Upper lobe of right lung (tissue), 1 donor: ENCODE results near the gene SEMA4G. TPM values are rescaled to one million over a fixed set of nuclear protein-coding genes. Genes with fewer than 3 reads are reported as not detected.

ENCODE experiments used
- ATAC-seq: fragments of 200-7000 bp; cut with Tn5 transposase; one replicate; pipeline ENCODE4 v1.9.1; 2020; ENCODE audit warnings: mild to moderate bottlenecking, moderate library complexity
- DNase-seq: peaks from one replicate; pipeline ENCODE4 v3.0.0-alpha.2; 2020
- H3K27ac ChIP-seq: fragments of 200-600 bp; one replicate; pipeline ENCODE4 v1.8.0; 2022
- H3K27me3 ChIP-seq: fragments of 200-600 bp; one replicate; pipeline ENCODE4 v1.8.0; 2022; ENCODE audit warnings: mild to moderate bottlenecking
- H3K36me3 ChIP-seq: fragments of 200-600 bp; one replicate; pipeline ENCODE4 v1.8.0; 2022
- H3K4me1 ChIP-seq: fragments of 200-600 bp; one replicate; pipeline ENCODE4 v1.8.0; 2022
- H3K4me3 ChIP-seq: fragments of 200-600 bp; one replicate; pipeline ENCODE4 v1.8.0; 2022; ENCODE audit warnings: mild to moderate bottlenecking
- H3K9me3 ChIP-seq: fragments of 200-600 bp; one replicate; pipeline ENCODE4 v1.8.0; 2022
- intact Hi-C: fragments of 100-400 bp; cut with DNase I; formaldehyde crosslinking; loops from one replicate; pipeline ENCODE4 v1.11.0; 2022
- total RNA-seq: library from RNA; stranded (reverse); fragmentation: NEBNext Ultra II Directional; extraction: Animal tissue kit (Norgen Biotek cat#: 25700); gene quantifications from one replicate; pipeline ENCODE4 v1.2.1, GENCODE V29; 2021
- TF ChIP-seq, protein P1 (sequence below): fragments of 200-600 bp; IDR thresholded peaks from one replicate; pipeline ENCODE4 v1.8.0; 2022; ENCODE audit warnings: antibody characterized with exemption
- donor health status: DM: no; HTN: yes; CAD: no; lungs with severe emphysema.

The SEMA4G gene
- total RNA-seq, 1 donor from 2014 or later, result 6.7 TPM

DNA sequence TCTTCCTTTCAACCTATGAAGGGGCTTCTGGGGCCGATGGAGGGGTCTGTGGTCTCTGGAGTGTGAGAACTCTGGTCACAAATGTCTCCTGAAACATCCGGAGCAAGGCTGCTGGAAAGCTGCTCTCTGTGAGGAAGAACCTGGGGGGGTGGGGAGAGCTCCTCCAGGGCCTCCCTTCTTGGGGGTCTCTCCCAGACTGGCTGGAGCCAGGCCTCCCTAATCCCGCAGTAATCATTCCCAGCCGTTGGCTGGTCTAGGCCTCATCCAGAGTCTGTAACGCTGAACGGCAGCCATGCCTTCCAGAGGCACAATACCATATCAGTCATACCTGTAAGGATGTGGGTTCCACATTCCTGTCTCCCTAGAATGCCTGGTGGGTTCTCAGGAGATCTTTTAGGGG, 25.9 kb downstream of the SEMA4G start:
- TF ChIP-seq, protein P1, sequence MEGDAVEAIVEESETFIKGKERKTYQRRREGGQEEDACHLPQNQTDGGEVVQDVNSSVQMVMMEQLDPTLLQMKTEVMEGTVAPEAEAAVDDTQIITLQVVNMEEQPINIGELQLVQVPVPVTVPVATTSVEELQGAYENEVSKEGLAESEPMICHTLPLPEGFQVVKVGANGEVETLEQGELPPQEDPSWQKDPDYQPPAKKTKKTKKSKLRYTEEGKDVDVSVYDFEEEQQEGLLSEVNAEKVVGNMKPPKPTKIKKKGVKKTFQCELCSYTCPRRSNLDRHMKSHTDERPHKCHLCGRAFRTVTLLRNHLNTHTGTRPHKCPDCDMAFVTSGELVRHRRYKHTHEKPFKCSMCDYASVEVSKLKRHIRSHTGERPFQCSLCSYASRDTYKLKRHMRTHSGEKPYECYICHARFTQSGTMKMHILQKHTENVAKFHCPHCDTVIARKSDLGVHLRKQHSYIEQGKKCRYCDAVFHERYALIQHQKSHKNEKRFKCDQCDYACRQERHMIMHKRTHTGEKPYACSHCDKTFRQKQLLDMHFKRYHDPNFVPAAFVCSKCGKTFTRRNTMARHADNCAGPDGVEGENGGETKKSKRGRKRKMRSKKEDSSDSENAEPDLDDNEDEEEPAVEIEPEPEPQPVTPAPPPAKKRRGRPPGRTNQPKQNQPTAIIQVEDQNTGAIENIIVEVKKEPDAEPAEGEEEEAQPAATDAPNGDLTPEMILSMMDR, result no peak
- no peak for ATAC-seq
- intact Hi-C loops, result no loop called here
- Histone ChIP-seq H3K9me3 (no peaks in the 10 kb centered on the region), H3K36me3 (peaks cover 27% of the 10 kb centered on the region), H3K4me3 (no peak overlapping the region), H3K4me1 (peaks cover 20% of the 10 kb centered on the region), H3K27me3 (no peaks in the 10 kb centered on the region), H3K27ac (no peak overlapping the region)
- no peak for DNase-seq

DNA sequence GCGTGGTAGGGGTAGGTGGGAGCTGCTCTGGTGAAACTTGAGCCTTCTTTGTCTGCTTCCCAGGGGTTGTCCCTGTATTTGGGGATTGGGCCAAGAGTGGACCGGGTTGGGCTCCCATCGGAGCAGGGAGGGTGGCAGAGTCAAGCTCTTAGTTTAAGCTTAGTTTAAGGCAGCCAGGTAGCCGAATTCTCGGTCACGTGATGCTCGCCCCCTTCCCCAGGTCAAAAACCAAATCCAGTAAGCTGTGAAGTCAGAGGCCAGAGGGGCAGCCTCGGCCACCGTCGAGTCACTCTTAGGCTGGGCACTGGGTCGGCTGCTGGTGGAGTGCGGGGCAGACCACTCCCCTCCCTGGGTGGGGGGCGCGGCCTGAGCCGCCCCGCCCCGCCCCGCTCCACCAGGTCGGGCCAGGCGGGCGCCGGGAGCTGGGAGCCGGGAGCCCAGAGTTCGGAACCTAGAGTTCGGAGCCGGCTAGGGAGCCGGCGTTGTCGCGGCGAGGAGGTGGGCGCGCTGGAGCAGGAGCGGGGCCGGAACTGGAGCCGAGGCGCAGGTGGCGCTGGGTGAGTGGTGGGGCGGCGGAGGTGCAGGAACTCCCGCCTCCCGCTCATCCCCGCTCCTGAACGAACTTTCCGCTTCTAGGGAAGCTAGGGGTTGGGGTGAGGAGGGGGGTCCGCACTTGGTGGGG, 27.5 kb downstream of the SEMA4G start:
- intact Hi-C loops, result no loop called here
- ATAC-seq (peak; percentile 22), DNase-seq (peak; percentile 76)
- TF ChIP-seq, protein P1, result no peak
- Histone ChIP-seq H3K4me3 (peak overlapping the region; percentile 92), H3K9me3 (no peaks in the 10 kb centered on the region), H3K27ac (peak overlapping the region; percentile 99), H3K4me1 (peaks cover 36% of the 10 kb centered on the region), H3K27me3 (no peaks in the 10 kb centered on the region), H3K36me3 (peaks cover 14% of the 10 kb centered on the region)

DNA sequence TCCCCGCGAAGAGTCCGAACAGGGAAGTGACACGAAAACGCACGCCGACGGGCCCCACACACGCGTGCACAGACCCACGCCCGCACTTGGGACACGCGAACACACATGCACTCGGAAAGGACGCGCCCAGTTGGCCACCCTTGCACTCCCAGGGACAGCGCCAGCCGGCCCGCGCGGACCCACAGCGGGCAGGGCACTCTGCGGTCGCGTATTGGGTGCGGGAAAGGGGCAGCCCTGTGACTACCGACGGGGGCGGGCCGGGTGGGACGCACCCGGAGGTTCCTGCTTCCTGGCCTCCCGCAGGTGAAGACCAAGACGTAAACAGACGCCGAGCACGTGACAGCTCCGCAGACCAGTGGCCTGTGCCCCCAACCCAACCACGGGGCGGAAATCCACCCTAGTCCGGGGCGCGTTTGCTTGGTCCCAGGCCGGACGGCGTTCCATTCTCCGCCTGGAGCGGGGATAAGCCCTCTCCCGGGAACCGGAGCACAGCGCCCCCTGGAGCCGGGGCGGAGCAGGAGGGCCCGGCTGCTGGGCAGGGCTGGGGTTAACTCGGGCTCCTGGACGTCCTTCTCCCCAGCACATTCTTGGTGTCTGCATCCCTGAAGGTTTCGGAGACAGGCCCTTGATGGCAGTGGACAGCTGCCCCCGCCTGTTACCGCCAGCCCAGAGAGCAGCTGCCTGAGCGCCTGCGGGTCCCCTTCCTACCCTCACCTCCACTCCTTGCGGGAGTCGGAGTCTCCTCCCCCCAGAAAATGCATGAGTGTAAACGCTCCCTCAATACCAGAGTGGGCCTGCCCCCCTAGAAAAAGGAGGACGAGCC, 28.3 kb downstream of the SEMA4G start:
- peak; percentile 94 for DNase-seq
- Histone ChIP-seq H3K4me1 (peaks cover 43% of the 10 kb centered on the region), H3K27me3 (no peaks in the 10 kb centered on the region), H3K36me3 (peaks cover 12% of the 10 kb centered on the region), H3K4me3 (peak overlapping the region; percentile 92), H3K27ac (peak overlapping the region; percentile 99), H3K9me3 (no peaks in the 10 kb centered on the region)
- intact Hi-C loops, result no loop called here
- ATAC-seq, result peak; percentile 71
- TF ChIP-seq, protein P1, result peak; percentile 93

DNA sequence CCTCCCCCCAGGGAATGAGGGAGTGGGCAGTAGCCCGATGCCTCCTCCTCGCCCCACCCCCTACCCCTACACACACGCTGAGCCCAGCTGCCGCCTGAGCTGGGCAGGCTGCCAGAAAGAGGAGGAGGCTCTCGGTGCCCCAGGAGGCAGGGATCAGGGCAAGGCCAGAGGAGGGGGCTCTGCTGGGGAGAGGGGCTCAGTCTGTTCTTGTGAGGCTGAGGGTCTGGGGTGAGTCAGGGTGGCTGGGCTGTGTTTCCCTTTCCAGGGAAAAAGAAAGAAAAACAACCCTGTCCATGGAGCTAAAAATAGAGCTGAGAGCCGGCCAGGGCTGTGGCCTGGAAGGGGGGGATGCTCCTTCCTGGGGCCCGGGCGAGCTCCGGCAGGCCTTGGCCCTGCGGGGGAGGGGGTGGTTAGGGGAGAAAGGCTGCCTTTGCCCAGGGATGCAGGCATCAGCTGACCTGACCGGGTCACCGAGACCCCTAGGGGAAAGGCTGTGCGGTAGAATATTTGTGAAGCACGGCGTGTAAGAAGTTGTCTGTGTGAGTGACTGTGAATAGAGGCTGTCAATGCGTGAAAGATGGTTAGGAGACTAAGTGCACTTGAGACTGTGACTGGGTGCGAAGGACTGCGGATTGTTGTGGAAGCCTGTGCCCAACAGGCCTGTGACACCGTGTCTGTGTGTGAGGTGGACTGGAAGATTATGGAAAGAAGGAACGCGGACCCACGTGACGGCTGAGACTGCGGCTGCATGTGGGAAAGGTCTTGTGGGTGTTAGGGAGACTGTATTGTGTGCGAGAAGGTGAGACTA, 29.1 kb downstream of the SEMA4G start:
- Histone ChIP-seq H3K27me3 (no peaks in the 10 kb centered on the region), H3K4me3 (peak overlapping the region; percentile 92), H3K27ac (peak overlapping the region; percentile 99), H3K9me3 (no peaks in the 10 kb centered on the region), H3K36me3 (peaks cover 12% of the 10 kb centered on the region), H3K4me1 (peaks cover 43% of the 10 kb centered on the region)
- TF ChIP-seq, protein P1, result no peak
- ATAC-seq, result peak; percentile 48
- intact Hi-C loops, result no loop called here
- DNase-seq, result peak; percentile 92

DNA sequence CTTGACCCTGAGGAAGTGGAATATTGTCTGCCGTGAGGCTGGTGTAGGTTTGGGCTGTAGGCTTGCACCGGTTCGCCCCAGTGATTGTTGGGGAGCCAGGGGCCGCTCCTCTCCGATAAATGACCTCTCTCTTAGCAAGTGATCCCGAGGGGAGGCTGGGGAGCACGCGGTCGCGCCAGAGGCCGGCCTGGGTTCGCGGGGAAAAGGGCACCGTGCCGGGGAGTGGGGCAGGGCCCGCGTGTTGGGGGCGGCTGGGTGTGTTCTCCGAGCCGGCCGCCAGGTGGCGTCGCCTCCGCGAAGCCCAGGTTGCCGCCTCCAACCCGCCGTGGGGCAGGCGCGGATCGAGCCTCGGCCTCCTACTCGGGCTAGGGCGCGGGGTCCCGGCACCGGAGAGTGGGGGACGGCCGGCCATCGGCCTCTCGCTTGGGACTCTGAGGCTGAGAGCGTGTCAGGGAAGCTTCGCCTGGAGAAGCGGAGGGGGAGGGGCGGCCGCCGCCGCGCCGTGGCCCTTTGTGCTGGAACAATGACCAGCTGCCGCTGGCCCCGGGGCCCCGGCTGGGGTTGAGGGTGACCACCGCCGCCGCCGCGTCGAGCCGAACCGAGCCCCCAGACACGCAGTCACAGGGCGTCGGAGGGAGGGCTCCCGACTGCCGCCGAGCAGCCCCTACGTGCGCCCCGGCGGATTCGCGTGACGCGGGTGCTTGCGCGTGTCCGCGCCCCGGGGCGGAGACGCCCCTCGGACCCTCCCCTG, 29.9 kb downstream of the SEMA4G start:
- DNase-seq (peak; percentile 93), ATAC-seq (peak; percentile 81)
- Histone ChIP-seq H3K36me3 (peaks cover 18% of the 10 kb centered on the region), H3K27me3 (no peaks in the 10 kb centered on the region), H3K4me1 (peaks cover 43% of the 10 kb centered on the region), H3K9me3 (no peaks in the 10 kb centered on the region), H3K4me3 (peak overlapping the region; percentile 92), H3K27ac (peak overlapping the region; percentile 99)
- TF ChIP-seq, protein P1, result peak; percentile 95
- intact Hi-C loops, result no loop called here
